Amniotic epithelial cell (primary cell): ENCODE data around the gene CAPZA3.
"Not testable (repeated sequence)": the region's sequence is repeated elsewhere in the genome, so short reads cannot be mapped to it uniquely, and the experiment has no call there.

Experiments
- DNase-seq: peaks from one replicate; pipeline ENCODE4 v3.0.0-alpha.2; 2010; ENCODE audit warnings: low read depth

CAPZA3 gene

GRCh38 chr12:18753481-18754123 is 15.7 kb downstream of the CAPZA3 start:
- DNase-seq, result no peak

DNA sequence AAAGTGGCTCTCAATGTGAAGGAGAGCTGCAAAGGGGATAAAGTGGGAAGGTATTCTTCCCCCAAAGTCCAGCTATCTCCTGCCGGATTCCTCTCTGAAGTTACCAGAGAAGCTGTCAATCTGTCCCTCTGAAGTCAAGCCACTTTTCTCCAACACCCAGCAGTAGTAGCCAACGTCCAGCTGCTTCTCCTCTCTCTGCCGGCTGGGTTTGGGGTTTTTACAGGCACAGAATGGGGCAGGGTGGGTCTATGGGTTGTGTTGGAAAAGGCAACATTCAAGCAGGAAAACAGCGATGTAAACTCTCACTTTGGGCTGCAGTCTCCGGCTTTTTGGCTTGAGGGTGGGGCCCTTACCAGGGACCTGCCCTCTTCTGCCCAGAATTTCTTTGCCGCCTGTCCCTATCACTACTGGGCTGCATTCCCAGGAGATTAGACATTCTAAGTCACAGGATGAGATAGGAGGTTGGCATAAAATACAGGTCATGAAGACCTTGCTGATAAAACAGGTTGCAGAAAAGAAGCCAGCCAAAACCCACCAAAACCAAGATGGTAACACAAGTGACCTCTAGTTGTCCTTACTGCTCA is 16.3 kb downstream of the CAPZA3 start:
- no peak for DNase-seq

DNA sequence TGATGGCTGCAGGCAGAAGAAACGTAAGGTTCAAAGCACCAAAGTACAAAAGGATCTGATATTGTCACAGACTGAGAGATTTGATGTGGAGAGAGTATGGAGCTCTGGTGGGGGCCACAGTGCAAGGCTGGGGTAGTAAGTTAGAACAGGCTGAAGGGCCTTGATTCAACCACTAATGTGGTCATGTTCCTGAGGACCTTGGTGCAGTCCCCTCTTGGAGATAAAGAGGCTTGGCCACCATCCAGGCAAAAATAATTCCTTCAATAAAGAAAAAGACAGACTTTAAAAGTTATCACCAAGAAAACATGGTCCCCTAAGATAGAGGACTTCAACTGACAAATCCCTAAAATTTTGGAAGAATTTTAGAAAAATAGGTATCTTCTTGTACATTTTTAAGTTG is 17.4 kb downstream of the CAPZA3 start:
- no peak for DNase-seq

- not testable (repeated sequence) for DNase-seq
Observed at GRCh38 chr12:18766479-18766878, 28.6 kb downstream of the CAPZA3 start.

- DNase-seq, result peak; percentile 4
Observed at GRCh38 chr12:18782827-18783226, 44.9 kb downstream of the CAPZA3 start.

GRCh38 chr12:18785465-18785864 is 47.5 kb downstream of the CAPZA3 start:
- DNase-seq, result not testable (repeated sequence)
